GM19463 (cell line): ENCODE data around the gene KYAT1.
"Not testable (repeated sequence)": the region's sequence is repeated elsewhere in the genome, so short reads cannot be mapped to it uniquely, and the experiment has no call there.

ENCODE experiments used
- ATAC-seq: cut with Tn5 transposase; IDR thresholded peaks from one replicate; pipeline ENCODE4 v1.9.1; 2021; ENCODE audit warnings: mild to moderate bottlenecking, moderate library complexity; ENCODE audit not compliant: unreplicated experiment

KYAT1 gene

DNA sequence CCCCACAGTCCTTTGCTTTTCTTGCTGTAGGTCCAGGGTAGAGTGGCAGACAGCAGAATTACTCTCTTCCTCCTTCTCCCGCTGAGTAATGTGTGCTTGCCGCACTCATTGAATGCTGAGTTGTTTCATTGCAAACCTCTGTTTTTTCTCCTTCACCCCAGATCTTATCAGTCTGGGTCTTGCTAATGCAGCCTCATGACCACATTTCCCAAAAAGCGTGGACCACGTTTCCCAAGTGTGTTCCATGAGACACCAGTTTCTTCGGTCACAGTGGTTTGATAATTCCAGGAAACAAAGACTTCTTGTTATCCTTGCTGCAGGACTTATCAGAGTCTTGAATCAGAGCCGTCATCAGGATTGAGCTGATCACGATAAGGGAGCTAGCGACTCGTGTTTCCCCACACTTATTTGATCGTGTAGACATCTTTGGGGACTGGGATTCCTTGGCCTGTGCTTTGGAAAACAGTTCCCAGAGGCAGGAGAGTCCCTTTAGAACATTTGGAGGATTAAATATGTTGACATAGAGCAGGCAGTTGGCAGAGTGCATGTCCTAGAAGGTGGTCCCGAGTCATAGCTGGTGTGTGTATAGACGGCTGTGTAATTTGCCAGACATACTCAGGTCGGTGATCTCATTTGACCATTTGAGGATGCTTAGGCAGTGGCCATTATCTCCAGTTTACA, 4.6 kb upstream of the KYAT1 start:
- no peak for ATAC-seq

DNA sequence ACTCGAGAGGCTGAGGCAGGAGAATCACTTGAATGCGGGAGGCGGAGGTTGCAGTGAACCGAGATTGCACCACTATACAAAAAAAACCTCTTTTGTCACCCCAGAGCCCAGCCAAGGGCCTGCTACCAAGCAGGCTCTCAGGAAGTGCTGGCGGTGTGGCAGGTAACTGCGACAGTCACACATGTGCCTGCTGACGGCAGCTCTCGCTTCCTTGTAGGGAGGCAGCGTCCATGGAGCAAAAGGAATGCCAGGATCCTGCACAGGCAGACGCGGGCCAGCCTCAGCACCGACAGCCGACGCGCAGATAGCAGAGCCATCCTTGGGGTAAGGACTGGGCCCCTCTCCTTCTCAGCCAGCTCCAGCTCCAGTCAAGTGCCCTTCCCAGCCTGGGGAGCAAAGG, 4.0 kb upstream of the KYAT1 start:
- ATAC-seq = no peak

DNA sequence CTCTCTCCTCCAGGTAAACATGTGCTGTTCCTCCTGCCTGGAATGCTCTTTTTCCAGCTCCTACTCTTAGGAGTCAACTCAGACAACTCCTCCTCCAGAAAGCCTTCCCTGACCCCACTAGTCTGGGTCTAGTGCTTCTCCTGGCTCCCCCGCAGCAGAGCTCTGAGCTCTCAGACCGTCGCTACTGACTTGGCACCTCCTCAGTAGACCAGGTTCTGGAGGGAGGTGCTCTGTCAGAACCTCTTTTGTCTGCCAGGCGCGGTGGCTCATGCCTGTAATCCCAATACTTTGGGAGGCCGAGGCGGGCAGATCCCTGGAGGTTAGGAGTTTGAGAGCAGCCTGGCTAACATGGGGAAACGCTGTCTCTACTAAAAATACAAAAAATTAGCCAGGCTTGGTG, 3.6 kb upstream of the KYAT1 start:
- ATAC-seq = no peak

DNA sequence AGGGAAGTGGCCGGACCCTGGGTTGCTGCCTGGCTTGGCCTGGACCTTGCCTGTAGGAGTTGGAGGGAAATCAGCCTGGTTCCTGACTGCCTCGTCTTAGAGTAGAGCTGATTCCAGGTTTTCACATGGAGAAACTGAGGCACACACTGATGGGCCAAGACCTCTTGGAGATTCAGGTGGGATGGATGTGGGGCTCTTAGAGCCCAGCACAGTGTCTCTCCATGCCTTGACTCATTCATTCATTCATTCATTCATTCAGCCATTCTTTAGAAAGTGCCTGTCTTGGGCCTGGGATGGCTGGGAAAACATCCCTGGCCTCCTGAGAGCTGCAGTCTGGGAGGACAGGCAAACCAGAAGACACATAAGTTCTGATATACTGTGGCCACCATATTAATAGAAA, 2.4 kb upstream of the KYAT1 start:
- no peak for ATAC-seq

DNA sequence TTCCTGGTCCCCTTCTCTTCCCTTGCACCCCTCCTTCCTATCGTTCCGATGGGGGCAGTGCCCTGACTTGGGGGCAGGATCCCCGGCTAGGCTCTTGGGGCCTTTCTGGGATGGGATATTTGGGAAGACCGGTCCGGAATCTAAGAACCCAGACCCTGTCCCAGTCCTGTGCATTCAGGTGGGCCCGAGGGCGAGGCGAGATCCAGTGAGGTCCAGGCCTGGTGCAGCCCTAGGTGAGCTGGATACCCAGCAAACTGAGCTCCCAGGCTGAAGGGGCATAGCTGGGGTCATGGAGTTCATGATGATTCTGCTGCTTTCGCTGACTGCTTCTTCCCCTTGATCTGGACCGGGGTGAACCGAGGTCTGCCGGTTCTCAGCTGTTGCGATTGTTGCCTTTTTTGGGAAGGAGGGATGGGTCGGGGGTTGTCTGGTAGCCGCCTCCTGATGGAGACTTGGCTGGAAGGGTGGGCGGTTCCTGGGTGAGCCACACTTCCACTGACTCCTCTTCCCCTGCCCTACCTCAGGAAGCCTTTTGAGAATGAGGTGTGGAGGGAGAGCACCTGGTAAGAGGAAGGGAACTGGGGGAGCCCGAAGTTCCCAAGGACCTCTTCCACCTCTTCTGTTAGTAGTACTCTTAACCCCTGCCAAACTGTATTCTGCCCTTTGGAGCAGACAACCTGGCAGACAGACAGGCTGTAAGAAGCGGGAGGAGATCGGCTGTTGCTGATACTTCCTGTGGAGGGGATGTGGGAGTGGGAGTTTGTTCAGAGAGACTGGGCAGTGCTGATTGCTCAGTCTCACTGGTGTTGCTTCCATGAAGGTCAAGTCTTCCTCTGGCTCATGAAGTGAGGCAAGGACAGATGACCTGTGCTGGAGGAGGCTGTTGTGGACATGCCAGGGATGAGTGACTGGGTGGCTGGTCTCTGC, 1.2 kb upstream of the KYAT1 start:
- ATAC-seq = no peak

GRCh38 chr9:128877852-128878251, 3.9 kb downstream of the KYAT1 start:
- ATAC-seq = no peak

DNA sequence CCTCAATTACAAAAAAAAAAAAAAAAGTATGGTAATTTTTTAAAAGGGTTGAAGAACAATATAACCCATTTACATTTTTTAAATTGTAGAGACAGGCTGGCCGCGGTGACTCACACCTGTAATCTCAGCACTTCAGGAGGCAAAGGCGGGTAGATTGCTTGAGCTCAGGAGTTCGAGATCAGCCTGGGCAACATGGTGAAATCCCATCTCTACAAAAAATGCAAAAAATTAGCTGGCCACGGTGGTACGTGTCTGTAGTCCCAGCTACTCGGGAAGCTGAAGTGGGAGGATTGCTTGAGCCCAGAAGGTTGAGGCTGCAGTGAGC, 10.8 kb downstream of the KYAT1 start:
- not testable (repeated sequence) for ATAC-seq

DNA sequence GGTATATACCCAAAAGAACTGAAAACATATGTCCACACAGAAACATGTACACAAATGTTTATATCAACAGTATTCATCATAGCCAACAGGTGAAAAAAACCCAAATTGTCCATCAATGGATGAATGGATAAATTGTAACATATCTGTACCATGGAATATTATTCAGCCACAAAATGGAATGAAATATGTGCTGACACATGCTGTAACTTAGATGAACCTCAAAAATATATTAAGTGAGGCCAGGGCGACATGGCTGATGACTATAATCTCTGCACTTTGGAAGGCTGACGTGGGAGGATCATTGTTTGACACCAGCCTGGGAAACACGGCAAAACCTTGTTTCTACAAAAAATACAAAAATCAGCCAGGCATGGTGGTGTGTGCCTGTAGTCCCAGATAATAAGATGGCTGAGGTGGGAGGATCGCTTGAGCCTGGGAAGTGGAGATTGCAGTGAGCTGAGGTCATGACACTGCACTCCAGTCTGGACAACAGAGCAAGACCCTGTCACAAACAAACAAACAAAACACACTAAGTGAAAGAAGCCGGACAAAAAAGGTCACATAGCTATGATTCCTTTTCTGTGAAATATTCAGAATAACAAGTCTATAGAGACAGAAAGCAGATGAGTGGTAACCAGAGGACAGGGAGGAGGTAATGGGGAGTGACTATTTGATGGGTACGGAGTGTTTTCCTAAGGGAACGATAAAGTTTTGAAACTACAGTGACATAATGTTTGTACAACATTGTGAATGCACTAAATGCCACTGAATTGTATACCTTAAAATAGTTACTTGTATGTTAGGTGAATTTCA, 11.4 kb downstream of the KYAT1 start:
- no peak for ATAC-seq

DNA sequence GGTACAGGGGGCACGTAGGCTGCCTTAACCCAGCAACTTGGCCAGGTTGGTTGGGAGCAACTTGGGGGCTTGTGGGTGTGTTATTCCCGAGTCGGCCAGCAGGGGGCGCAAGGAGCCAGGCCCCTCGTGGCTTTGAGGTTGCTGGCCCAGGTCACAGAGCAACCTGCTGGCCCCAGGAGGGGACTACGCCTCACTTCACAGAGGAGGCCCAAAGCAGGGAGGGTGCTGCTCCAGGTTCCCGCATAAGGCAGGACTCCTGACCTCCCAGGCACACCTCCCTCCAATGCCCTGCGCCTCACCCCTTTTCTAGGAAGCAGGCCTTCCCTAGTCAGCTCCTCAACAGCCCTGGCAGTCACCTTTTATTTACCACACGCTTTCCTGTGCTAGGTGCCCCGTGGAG, 18.1 kb downstream of the KYAT1 start:
- ATAC-seq = no peak

DNA sequence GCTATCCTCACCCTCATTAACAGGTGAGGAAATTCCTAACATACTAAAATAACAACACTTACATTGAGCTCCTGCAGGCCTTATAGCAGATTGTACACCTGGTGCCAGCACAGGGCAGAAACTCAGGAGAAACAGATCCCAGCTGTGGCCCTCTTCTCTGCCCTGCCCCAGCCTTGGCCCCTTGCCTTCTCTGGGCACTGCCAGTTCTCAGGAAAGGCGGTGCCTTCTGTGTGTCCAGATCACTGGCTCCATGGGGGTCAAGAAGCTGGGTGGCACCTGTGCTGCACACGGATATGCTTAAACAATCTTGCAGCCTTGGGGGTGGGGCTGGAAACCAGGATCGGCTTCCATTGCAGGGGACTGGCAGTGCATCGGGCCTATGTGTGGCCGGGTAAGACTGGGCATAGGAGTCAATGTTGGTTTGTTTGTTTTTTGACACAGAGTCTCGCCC, 19.3 kb downstream of the KYAT1 start:
- no peak for ATAC-seq

- ATAC-seq = no peak
Observed at GRCh38 chr9:128861501-128861900, 20.2 kb downstream of the KYAT1 start.

GRCh38 chr9:128860937-128861336, 20.8 kb downstream of the KYAT1 start:
- no peak for ATAC-seq

- not testable (repeated sequence) for ATAC-seq
Observed at GRCh38 chr9:128858476-128858875, 23.3 kb downstream of the KYAT1 start.

- not testable (repeated sequence) for ATAC-seq
Observed at GRCh38 chr9:128854454-128854853, 27.3 kb downstream of the KYAT1 start.

DNA sequence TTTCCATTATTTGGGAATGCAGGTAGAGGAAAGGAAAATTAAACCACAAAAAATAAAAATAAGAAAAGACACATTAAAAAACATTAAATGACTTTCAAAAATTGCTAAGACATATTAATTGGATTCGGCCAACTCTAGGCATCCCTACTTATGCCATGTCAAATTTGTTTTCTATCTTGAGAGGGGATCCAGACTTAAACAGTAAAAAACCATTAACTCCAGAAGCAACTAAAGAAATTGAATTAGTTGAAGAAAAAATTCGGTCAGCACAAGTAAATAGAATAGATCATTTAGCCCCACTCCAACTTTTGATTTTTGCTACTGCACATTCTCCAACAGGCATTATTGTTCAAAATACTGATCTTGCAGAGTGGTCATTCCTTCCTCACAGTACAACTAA, 29.1 kb downstream of the KYAT1 start:
- ATAC-seq = not testable (repeated sequence)

DNA sequence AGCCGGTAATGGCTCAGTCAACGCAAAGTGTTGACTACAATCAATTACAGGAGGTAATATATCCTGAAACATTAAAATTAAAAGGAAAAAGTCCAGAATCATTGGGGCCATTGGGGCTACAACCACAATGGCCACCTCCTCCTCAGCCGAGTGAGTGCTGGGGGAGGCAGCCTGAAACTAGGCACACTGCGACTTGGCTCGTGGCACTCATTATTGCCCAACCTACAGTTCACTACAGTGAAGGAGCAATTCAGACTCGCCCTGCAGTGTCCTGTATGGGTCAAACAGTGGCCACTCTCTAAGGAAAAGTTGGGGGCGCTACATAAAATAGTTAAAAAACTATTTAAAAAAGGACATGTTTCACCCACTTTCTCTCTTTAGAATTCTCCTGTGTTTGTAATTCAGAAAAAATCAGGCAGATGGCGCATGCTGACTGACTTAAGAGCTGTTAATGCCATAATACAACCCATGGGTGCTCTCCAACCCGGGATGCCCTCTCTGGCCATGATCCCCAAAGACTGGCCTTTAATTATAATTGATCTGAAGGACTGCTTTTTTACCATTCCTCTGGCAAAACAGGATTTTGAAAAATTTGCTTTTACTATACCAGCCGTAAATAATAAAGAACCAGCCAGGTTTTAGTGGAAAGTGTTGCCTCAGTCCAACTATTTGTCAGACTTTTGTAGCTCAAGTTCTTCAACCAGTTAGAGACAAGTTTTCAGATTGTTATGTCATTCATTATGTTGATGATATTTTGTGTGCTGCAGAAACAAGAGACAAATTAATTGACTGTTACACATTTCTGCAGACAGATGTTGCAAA, 29.8 kb downstream of the KYAT1 start:
- not testable (repeated sequence) for ATAC-seq

- not testable (repeated sequence) for ATAC-seq
Observed at GRCh38 chr9:128851024-128851423, 30.7 kb downstream of the KYAT1 start.

- no peak for ATAC-seq
Observed at GRCh38 chr9:128847803-128848202, 33.9 kb downstream of the KYAT1 start.

DNA sequence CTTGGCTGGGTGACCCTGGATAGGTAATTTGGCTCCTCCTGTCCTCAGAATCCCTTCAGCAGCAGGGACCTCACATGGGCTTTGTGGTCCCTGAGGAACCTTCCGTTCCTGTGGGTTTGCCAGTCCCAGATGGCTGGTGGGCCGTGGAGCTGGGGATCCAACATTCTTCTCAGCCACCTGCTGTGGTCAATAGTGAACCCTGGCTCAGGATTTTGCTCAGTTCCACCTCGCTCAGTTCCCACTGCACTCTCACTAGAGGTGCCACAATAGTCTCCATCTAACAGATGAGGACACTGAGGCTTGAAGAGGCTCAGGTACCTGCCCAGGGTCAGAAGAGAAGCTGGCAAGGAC, 35.1 kb downstream of the KYAT1 start:
- ATAC-seq = no peak

GRCh38 chr9:128845186-128845931, 36.4 kb downstream of the KYAT1 start:
- no peak for ATAC-seq
